Loucy (cell line): ENCODE results near the gene BCR.

Source experiments
- CTCF ChIP-seq: fragments of 200-600 bp; sonication (generic); conservative IDR thresholded peaks from 2 replicates; pipeline ENCODE4 v1.5.1; 2014; ENCODE audit warnings: mild to moderate bottlenecking, antibody characterized with exemption, low read length
- EZH2phosphoT487 ChIP-seq: fragments of 200-600 bp; IDR thresholded peaks from 2 replicates; pipeline ENCODE4 v1.6.1; 2018; ENCODE audit warnings: antibody characterized with exemption, mild to moderate bottlenecking, moderate library complexity, borderline replicate concordance

GRCh38 chr22:23365524-23365923, 185.2 kb downstream of the BCR start:
- no peak for TF ChIP-seq CTCF
- no peak for TF ChIP-seq EZH2phosphoT487
